DMS 273 treated with DMSO at 0.1 percent for 48 hours (cell line): Measurements from ENCODE around the gene DNM3.

Experiments
- DNase-seq: peaks from one replicate; lab custom pipeline; 2025; lab: John Stamatoyannopoulos, UW

Gene DNM3

DNA sequence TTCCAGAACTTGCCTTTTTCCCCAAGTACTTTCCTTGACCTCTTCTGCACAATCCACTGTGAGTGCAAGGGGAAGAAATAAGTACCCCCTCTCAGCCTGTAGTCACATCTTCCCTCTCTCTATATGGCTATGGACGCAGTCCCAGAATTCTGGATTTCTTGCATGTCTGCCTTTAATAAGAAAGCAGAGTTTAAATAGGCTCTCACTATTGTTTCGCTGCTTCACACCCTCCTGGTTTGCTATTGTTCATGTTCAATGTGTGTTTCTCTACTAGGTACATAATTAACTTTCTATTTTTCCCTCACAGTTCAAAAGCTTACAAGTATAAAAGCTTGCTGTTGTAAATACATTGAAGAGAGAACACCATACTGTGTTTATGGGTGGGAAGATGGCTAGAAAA lies 397.7 kb downstream of the DNM3 start:
- DNase-seq: no peak

DNA sequence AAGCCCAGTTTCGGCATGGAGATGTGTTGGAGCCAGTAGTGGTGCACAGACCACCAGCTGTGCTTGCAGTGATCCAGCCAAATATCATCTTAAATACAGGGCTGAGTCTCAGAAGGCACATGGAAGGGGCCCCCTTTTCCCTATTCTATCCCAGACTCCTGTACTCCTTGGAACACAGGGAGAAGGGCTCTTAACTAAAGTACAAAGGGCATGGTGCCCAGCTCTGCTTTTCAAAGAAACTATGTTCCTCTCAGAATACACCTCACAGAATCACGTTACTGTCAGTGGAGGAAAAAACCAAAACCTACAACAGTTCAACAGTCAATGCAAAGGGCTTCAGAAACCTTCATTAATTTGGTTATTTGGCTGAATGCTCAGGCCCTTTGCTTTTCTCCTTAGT lies 398.6 kb downstream of the DNM3 start:
- no peak for DNase-seq

GRCh38 chr1:172241540-172241939 lies 400.2 kb downstream of the DNM3 start:
- no peak for DNase-seq

- no peak for DNase-seq
Observed at GRCh38 chr1:172244865-172245264, 403.6 kb downstream of the DNM3 start.

DNA sequence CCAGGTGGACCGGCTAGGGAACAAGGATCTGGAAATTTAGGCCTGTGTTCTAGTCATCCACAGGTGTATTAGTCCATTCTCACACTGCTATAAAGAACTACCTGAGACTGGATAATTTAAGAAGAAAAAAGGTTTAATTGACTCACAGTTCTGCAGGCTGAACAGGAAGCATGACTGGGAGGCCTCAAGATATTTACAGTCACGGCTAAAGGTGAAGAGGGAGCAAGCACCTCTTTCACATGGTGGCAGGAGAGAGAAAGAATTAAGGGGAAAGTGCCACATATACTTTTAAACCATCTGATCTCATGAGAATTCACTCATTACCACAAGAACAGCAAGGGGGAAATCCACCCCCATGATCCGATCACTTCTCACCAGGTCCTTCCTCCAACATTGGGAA lies 404.5 kb downstream of the DNM3 start:
- DNase-seq: no peak

- DNase-seq: no peak
Observed at GRCh38 chr1:172246521-172247390, 405.5 kb downstream of the DNM3 start.

- DNase-seq: no peak
Observed at GRCh38 chr1:172251486-172251885, 410.2 kb downstream of the DNM3 start.

DNA sequence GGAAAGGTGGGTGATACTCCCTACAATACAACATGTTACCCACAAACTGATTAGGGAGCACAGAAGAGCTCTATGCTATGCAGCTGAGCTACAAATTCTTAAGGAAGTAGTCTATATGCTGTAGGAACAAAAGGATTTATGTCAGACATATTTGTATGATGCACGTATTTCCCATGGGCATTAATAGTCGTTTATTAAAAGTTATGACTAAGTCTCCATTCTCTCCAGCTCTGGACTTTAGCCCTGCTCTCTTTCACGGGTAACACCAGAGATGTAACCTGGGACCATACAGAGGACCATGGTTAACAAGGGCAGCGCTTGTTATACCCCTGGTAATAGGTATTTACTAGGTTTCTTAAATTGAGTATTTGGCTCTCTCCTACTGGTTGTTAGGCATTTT lies 411.0 kb downstream of the DNM3 start:
- DNase-seq: no peak

DNA sequence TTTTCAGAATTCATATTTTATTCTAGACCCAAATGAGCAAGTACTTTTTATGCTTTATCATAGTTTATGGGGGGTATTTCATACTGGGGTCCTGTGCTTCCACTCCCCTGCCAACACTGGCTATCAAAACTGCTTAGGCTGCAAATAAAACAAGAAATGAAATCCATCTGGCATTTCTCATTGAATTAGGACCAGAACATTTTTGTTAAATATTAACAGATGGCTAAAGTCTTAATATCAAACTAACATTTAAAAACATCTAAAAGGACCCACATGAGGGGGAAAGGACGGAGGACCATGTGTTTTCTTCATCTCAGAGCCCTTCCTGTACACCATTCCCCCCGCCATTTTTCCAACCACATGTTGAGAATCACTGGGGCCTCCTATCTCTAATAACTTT lies 411.7 kb downstream of the DNM3 start:
- DNase-seq: no peak

- no peak for DNase-seq
Observed at GRCh38 chr1:172254521-172255222, 413.4 kb downstream of the DNM3 start.

DNA sequence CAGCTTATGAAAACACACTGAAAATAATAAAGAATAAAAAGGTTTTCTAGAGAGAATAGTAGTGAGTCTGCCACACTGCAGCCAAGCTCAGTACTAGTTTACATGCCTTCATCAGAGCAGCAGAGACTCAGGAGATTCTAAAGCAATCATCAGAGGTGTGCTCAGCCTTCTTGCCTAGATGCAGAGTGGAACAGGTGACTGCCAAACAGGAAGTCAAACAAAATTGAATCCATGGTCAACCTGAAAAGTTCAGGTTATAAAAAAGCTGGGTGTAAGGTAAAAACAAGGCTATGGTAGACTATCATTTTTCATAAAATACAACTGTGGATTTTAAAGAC lies 413.9 kb downstream of the DNM3 start:
- no peak for DNase-seq

DNA sequence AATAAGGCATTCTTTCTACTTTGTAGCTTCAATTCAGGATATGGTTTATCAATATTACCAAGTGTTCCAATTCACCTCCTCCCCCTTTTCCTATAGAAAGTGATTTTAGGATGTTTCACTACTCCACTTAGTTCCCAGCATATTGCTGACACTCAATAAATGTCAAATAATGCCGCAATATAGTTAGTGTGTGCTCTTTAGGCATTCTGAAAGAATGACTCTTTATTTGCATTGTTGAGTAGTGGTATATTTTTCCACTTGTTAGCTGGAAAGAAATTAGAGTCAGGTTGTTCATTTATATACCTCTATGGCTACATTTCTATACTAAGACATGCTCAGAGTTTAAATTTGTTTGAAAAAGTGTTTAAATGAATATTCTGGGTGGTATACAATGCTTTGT lies 424.6 kb downstream of the DNM3 start:
- DNase-seq: no peak

- no peak for DNase-seq
Observed at GRCh38 chr1:172266528-172267174, 425.4 kb downstream of the DNM3 start.

DNA sequence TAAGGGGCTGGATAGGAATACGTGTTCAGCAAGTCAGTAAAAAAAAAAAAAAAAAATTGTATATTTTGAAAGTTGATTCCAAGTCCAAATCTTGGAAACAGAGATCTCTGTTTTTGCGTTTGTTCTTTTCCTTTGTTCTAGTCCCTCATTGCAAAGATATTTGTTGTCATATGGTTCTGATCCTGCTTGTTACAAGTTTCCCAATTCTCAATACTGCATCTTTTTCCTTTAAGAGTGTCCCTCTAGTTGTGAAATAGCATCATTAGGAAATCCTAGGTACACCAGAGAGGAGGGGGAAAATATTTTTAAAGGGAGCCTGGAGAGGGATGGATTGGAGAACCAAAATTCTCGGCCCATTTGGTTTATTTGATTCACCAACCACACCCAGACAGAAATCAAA lies 426.9 kb downstream of the DNM3 start:
- DNase-seq: no peak

- no peak for DNase-seq
Observed at GRCh38 chr1:172269084-172269483, 427.8 kb downstream of the DNM3 start.

- DNase-seq: no peak
Observed at GRCh38 chr1:172269644-172270043, 428.3 kb downstream of the DNM3 start.

DNA sequence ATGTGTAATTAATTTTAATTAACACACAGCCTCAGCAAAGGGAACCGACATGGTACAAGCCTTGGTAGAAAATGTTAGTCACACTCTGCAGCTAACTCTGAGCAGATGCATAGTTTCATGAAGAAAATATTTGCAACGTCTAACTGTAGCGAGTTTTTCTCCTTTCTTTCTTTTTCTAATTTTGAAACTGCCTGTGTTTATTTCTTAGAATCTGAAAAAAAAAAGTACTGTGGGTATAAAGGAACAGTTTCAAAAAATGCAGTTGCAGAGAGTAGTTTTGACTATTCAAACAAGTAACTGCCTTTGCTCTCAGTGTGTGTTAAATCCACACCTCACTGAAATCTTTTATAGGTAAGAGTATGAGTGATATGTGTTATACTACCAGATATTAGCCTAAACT lies 429.3 kb downstream of the DNM3 start:
- no peak for DNase-seq

DNA sequence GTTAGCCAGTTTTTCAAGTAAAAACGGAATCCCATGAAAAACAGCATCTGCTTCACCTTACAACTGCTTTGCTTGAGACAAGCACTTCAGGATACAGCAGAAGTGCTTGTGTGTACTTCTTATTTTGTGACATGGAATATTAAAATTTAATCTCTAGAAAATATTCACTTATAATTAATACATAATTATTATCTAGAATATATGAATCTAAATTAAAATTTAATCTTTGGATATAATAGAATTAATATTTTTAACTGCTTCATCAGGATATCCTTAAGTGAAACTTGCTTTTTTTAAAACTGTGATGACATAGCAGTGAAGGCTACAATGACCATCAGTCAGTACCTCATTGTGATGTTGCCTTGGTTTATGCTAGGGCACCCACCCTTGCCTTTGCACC lies 430.8 kb downstream of the DNM3 start:
- no peak for DNase-seq

DNA sequence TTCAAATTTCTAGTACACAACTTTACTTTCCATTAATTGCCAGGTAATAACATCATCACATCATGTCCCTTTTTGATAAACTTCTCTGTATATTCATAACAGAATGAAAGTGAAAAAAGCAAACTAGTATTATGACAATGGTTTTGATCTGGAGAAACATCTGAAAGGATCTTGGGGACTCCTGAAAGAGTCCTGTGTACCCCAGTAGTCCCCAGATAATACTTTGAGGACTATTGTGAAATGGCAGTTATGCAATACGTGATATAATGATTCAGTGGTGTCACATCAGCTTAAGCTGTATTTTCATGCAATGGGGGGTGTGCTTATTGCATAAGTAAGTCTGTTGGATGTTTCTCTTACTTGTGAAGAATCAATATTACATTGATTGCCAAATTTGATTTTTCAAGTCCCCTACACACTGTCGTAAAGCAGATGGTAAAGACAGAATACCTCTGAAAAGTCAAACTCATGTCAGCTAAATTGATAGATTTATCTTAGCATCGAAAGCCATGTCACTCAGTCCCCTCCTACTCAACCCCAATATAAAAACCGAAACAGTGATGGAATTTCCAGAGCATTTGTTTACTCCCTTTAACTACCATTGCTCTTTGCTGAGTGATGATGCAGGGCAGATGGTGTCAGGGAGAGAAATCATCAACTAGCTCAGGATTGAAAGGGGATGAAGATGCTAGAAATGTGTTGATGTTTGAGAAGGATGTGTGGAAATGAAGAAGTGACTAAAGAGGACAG lies 432.5 kb downstream of the DNM3 start:
- no peak for DNase-seq

DNA sequence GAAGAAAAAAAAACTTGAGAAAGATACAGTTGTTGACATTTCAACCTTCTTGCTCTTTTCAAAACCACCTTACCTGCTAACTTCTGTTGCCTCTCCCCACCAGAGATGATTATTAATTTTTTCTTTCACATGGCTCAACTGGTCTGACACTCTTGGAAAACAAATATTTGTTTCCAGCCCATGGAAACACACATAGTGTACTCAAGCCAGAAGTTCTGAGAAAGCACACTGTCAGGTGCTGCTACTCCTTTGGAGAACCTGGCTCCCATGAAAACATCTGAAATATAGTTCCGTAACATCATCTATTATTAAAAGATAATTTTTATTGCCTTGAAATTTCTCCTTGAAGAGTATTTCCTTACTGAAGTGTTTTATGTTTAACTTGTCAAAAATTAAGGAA lies 434.2 kb downstream of the DNM3 start:
- no peak for DNase-seq

- DNase-seq: no peak
Observed at GRCh38 chr1:172276120-172276818, 435.0 kb downstream of the DNM3 start.

DNA sequence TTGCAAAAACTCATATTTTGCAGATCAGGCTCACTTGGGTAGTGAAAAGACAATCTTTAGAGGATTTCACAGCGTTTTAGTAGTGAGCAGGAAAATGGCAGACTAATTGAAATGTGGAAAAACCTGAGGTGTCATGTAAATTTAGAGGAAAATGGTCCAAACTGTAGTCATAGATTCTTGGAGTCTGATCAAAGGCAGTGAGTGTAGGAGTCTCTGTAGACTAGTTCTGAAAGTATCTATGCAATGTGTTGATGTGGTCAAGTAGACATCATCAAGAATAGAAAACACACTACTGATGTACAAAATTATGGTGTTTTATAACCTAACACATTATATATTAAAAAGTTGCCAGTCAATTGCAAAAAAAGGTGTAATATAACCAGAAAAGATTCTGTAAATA lies 436.0 kb downstream of the DNM3 start:
- no peak for DNase-seq
